ENCODE results near the gene WDR89. TPM values are rescaled to one million over a fixed set of nuclear protein-coding genes. Genes with fewer than 3 reads are reported as not detected.

The WDR89 gene
- total RNA-seq = 10 to 100 TPM; 21.8 to 21.9 TPM

- peaks cover 31% of the 10 kb centered on the region for H3K36me3 Mint-ChIP-seq (ENCODE audit: low read depth)
- peak; percentile 98 for DNase-seq
- no peaks in the 10 kb centered on the region for H3K27me3 Mint-ChIP-seq (ENCODE audit: low read depth)
- peaks cover 4% of the 10 kb centered on the region for H3K9me3 Mint-ChIP-seq (ENCODE audit: insufficient read depth)
- H3K4me3 Mint-ChIP-seq = peak within 1 kb of the TSS; percentile 76
- ChIA-PET CTCF (interaction anchor here (0.7 to 3.6 kb wide), 11 partner anchors 8 to 267 kb away, joined by 3 to 32 read pairs (median 3); no protein-coding TSS in a partner anchor), POLR2A (interaction anchor here (0.5 to 2.7 kb wide), 13 partner anchors 8 to 746 kb away, joined by 3 to 32 read pairs (median 3); partner anchors contain the start of genes MTHFD1 and PPP2R5E)
- H3K4me1 Mint-ChIP-seq (ENCODE audit: low read depth) = peaks cover 34% of the 10 kb centered on the region
- peak; percentile 93 for ATAC-seq
- peak within 1 kb of the TSS; percentile 92 for H3K27ac Mint-ChIP-seq
Measured at GRCh38 chr14:63641473-63642228, at the start of gene WDR89. WDR89 (minus strand) TSS chr14:63641871; CDS start chr14:63599942, 41,929 bp downstream.

- H3K36me3 Mint-ChIP-seq (ENCODE audit: low read depth) = peaks cover 18% of the 10 kb centered on the region
- DNase-seq (no peak), ATAC-seq (no peak)
- no peaks in the 10 kb centered on the region for H3K9me3 Mint-ChIP-seq (ENCODE audit: insufficient read depth)
- ChIA-PET CTCF (no interaction called here), POLR2A (no interaction called here)
- H3K27me3 Mint-ChIP-seq (ENCODE audit: low read depth) = no peaks in the 10 kb centered on the region
- no peak overlapping the region for H3K4me3 Mint-ChIP-seq
- peaks cover 2% of the 10 kb centered on the region for H3K4me1 Mint-ChIP-seq (ENCODE audit: low read depth)
- H3K27ac Mint-ChIP-seq = no peak overlapping the region
Measured at GRCh38 chr14:63689132-63689531, 47.5 kb upstream of the WDR89 start.

GRCh38 chr14:63686926-63687325 is 45.3 kb upstream of the WDR89 start:
- no peak for DNase-seq
- H3K4me3 Mint-ChIP-seq = no peak overlapping the region
- H3K4me1 Mint-ChIP-seq (ENCODE audit: low read depth) = no peaks in the 10 kb centered on the region
- no peaks in the 10 kb centered on the region for H3K27me3 Mint-ChIP-seq (ENCODE audit: low read depth)
- ChIA-PET CTCF (no interaction called here), POLR2A (no interaction called here)
- peaks cover 15% of the 10 kb centered on the region for H3K36me3 Mint-ChIP-seq (ENCODE audit: low read depth)
- ATAC-seq = no peak
- no peaks in the 10 kb centered on the region for H3K9me3 Mint-ChIP-seq (ENCODE audit: insufficient read depth)
- H3K27ac Mint-ChIP-seq = no peak overlapping the region

GRCh38 chr14:63685401-63685800 is 43.7 kb upstream of the WDR89 start:
- ChIA-PET POLR2A (no interaction called here), CTCF (no interaction called here)
- no peaks in the 10 kb centered on the region for H3K9me3 Mint-ChIP-seq (ENCODE audit: insufficient read depth)
- H3K27ac Mint-ChIP-seq = no peak overlapping the region
- H3K36me3 Mint-ChIP-seq (ENCODE audit: low read depth) = peaks cover 18% of the 10 kb centered on the region
- H3K27me3 Mint-ChIP-seq (ENCODE audit: low read depth) = no peaks in the 10 kb centered on the region
- H3K4me3 Mint-ChIP-seq = no peak overlapping the region
- no peaks in the 10 kb centered on the region for H3K4me1 Mint-ChIP-seq (ENCODE audit: low read depth)
- DNase-seq (no peak), ATAC-seq (no peak)

- Mint-ChIP-seq H3K27ac (no peak overlapping the region), H3K27me3 (ENCODE audit: low read depth) (no peaks in the 10 kb centered on the region), H3K9me3 (ENCODE audit: insufficient read depth) (no peaks in the 10 kb centered on the region), H3K4me1 (ENCODE audit: low read depth) (no peaks in the 10 kb centered on the region), H3K36me3 (ENCODE audit: low read depth) (peaks cover 20% of the 10 kb centered on the region), H3K4me3 (no peak overlapping the region)
- no peak for ATAC-seq
- ChIA-PET POLR2A (interaction anchor here (1.0 kb wide), 1 partner anchor 41 kb away, joined by 3 read pairs; the partner anchor contains the start of gene WDR89), CTCF (no interaction called here)
- no peak for DNase-seq
Measured at GRCh38 chr14:63682727-63683593, 41.3 kb upstream of the WDR89 start.

- CTCF ChIA-PET = interaction anchor here (0.6 to 1.6 kb wide), 3 partner anchors 11 to 289 kb away, joined by 3 to 4 read pairs (median 3); no protein-coding TSS in a partner anchor
- no peak overlapping the region for H3K27ac Mint-ChIP-seq
- no peaks in the 10 kb centered on the region for H3K4me1 Mint-ChIP-seq (ENCODE audit: low read depth)
- no peaks in the 10 kb centered on the region for H3K9me3 Mint-ChIP-seq (ENCODE audit: insufficient read depth)
- ATAC-seq (no peak), DNase-seq (no peak)
- peaks cover 20% of the 10 kb centered on the region for H3K36me3 Mint-ChIP-seq (ENCODE audit: low read depth)
- H3K4me3 Mint-ChIP-seq = no peak overlapping the region
- POLR2A ChIA-PET = no interaction called here
- H3K27me3 Mint-ChIP-seq (ENCODE audit: low read depth) = no peaks in the 10 kb centered on the region
Measured at GRCh38 chr14:63678536-63678935, 36.9 kb upstream of the WDR89 start.

GRCh38 chr14:63677891-63678379 is 36.3 kb upstream of the WDR89 start:
- Mint-ChIP-seq H3K9me3 (ENCODE audit: insufficient read depth) (no peaks in the 10 kb centered on the region), H3K27ac (no peak overlapping the region), H3K36me3 (ENCODE audit: low read depth) (peaks cover 20% of the 10 kb centered on the region), H3K27me3 (ENCODE audit: low read depth) (no peaks in the 10 kb centered on the region), H3K4me1 (ENCODE audit: low read depth) (no peaks in the 10 kb centered on the region), H3K4me3 (no peak overlapping the region)
- POLR2A ChIA-PET = no interaction called here
- no peak for ATAC-seq
- CTCF ChIA-PET = interaction anchor here (1.5 to 1.6 kb wide), 2 partner anchors 12 to 289 kb away, joined by 3 read pairs; no protein-coding TSS in a partner anchor
- no peak for DNase-seq

GRCh38 chr14:63676615-63677014 is 34.9 kb upstream of the WDR89 start:
- no peak overlapping the region for H3K27ac Mint-ChIP-seq
- no peak for ATAC-seq
- CTCF ChIA-PET = no interaction called here
- POLR2A ChIA-PET = no interaction called here
- DNase-seq = no peak
- H3K4me3 Mint-ChIP-seq = no peak overlapping the region
- H3K36me3 Mint-ChIP-seq (ENCODE audit: low read depth) = peaks cover 16% of the 10 kb centered on the region
- H3K27me3 Mint-ChIP-seq (ENCODE audit: low read depth) = no peaks in the 10 kb centered on the region
- no peaks in the 10 kb centered on the region for H3K9me3 Mint-ChIP-seq (ENCODE audit: insufficient read depth)
- no peaks in the 10 kb centered on the region for H3K4me1 Mint-ChIP-seq (ENCODE audit: low read depth)

GRCh38 chr14:63673886-63674497 is 32.3 kb upstream of the WDR89 start:
- POLR2A ChIA-PET = no interaction called here

GRCh38 chr14:63673255-63673654 is 31.6 kb upstream of the WDR89 start:
- ChIA-PET CTCF (interaction anchor here (0.8 kb wide), 1 partner anchor 17 kb away, joined by 3 read pairs; no protein-coding TSS in a partner anchor), POLR2A (no interaction called here)
- DNase-seq (no peak), ATAC-seq (no peak)
- Mint-ChIP-seq H3K36me3 (ENCODE audit: low read depth) (peaks cover 7% of the 10 kb centered on the region), H3K4me1 (ENCODE audit: low read depth) (no peaks in the 10 kb centered on the region), H3K27ac (no peak overlapping the region), H3K27me3 (ENCODE audit: low read depth) (no peaks in the 10 kb centered on the region), H3K4me3 (no peak overlapping the region), H3K9me3 (ENCODE audit: insufficient read depth) (no peaks in the 10 kb centered on the region)

More at GRCh38 chr14:63673886-63674497, 32.3 kb upstream of the WDR89 start:
- no peak for ATAC-seq
- H3K4me1 Mint-ChIP-seq (ENCODE audit: low read depth) = no peaks in the 10 kb centered on the region
- H3K4me3 Mint-ChIP-seq = no peak overlapping the region
- no peak for DNase-seq
- H3K9me3 Mint-ChIP-seq (ENCODE audit: insufficient read depth) = no peaks in the 10 kb centered on the region
- CTCF ChIA-PET = no interaction called here
- no peak overlapping the region for H3K27ac Mint-ChIP-seq
- H3K36me3 Mint-ChIP-seq (ENCODE audit: low read depth) = peaks cover 7% of the 10 kb centered on the region
- H3K27me3 Mint-ChIP-seq (ENCODE audit: low read depth) = no peaks in the 10 kb centered on the region

GRCh38 chr14:63672417-63673180 is 30.9 kb upstream of the WDR89 start:
- DNase-seq (no peak), ATAC-seq (no peak)
- Mint-ChIP-seq H3K4me1 (ENCODE audit: low read depth) (no peaks in the 10 kb centered on the region), H3K4me3 (no peak overlapping the region), H3K27ac (no peak overlapping the region), H3K9me3 (ENCODE audit: insufficient read depth) (no peaks in the 10 kb centered on the region), H3K27me3 (ENCODE audit: low read depth) (no peaks in the 10 kb centered on the region), H3K36me3 (ENCODE audit: low read depth) (peaks cover 2% of the 10 kb centered on the region)
- ChIA-PET CTCF (interaction anchor here (0.8 to 1.2 kb wide), 2 partner anchors 17 to 98 kb away, joined by 3 read pairs; no protein-coding TSS in a partner anchor), POLR2A (no interaction called here)

Data from activated CD8-positive, alpha-beta T cell treated with anti-CD3 and anti-CD28 coated beads, Interleukin-2, amount 10 ng/mL, durations not matched to agents 7 days and 5 days (primary cell).